Calu3 (cell line): ENCODE data around the gene HTD2. TPM values are rescaled to one million over a fixed set of nuclear protein-coding genes. Genes with fewer than 3 reads are reported as not detected.
"Not testable (repeated sequence)": the region's sequence is repeated elsewhere in the genome, so short reads cannot be mapped to it uniquely, and the experiment has no call there.

Source experiments
- BruUV-seq: library from RNA; stranded (reverse); fragments of 400-500 nt; replicated peaks from 2 replicates; lab custom pipeline; 2021; lab: Mats Ljungman, UMichigan
- CTCF ChIA-PET: fragments of 300-600 bp; sonication (Branson Sonifier 250); formaldehyde crosslinking; loops from one replicate; lab custom pipeline; 2022; ENCODE audit warnings: antibody characterized with exemption; lab: Charles Lee
- DNase-seq: peaks from one replicate; pipeline ENCODE4 v3.0.0; 2022
- H3K27ac Mint-ChIP-seq: one replicate; pipeline ENCODE4 v1.8.0; 2022; ENCODE audit warnings: mixed read lengths; ENCODE audit not compliant: unreplicated experiment
- H3K27me3 Mint-ChIP-seq: one replicate; pipeline ENCODE4 v1.8.0; 2022; ENCODE audit warnings: mixed read lengths; ENCODE audit not compliant: unreplicated experiment
- H3K36me3 Mint-ChIP-seq: one replicate; pipeline ENCODE4 v1.8.0; 2022; ENCODE audit warnings: mild to moderate bottlenecking, moderate library complexity, mixed read lengths; ENCODE audit not compliant: insufficient read depth, unreplicated experiment
- H3K4me1 Mint-ChIP-seq: one replicate; pipeline ENCODE4 v1.8.0; 2022; ENCODE audit warnings: mild to moderate bottlenecking, low read depth, mixed read lengths; ENCODE audit not compliant: unreplicated experiment
- H3K4me3 Mint-ChIP-seq: one replicate; pipeline ENCODE4 v1.8.0; 2022; ENCODE audit warnings: mild to moderate bottlenecking, low read depth, moderate library complexity, mixed read lengths; ENCODE audit not compliant: unreplicated experiment
- H3K9me3 Mint-ChIP-seq: one replicate; pipeline ENCODE4 v1.8.0; 2022; ENCODE audit warnings: low read depth, mixed read lengths; ENCODE audit not compliant: unreplicated experiment
- intact Hi-C: fragments of 100-400 bp; cut with micrococcal nuclease; formaldehyde crosslinking; loops from one replicate; pipeline ENCODE4 v1.10.0; 2022; ENCODE audit not compliant: unreplicated experiment
- total RNA-seq: library from RNA; stranded (reverse); gene quantifications from 2 replicates; pipeline ENCODE4 v1.2.3, GENCODE V29; 2022
- TF ChIP-seq, protein P1 (sequence below): fragments of 200-600 bp; IDR thresholded peaks from one replicate; pipeline ENCODE4 v1.8.0; 2022; ENCODE audit warnings: antibody characterized with exemption; ENCODE audit not compliant: unreplicated experiment

HTD2 gene
- total RNA-seq, 1 experiment from 2014 or later = 8.5 TPM

GRCh38 chr3:58261954-58262666 lies 44.2 kb upstream of the HTD2 start:
- no TSS peak for BruUV-seq
- no peak overlapping the region for H3K27ac Mint-ChIP-seq
- TF ChIP-seq, protein P1, sequence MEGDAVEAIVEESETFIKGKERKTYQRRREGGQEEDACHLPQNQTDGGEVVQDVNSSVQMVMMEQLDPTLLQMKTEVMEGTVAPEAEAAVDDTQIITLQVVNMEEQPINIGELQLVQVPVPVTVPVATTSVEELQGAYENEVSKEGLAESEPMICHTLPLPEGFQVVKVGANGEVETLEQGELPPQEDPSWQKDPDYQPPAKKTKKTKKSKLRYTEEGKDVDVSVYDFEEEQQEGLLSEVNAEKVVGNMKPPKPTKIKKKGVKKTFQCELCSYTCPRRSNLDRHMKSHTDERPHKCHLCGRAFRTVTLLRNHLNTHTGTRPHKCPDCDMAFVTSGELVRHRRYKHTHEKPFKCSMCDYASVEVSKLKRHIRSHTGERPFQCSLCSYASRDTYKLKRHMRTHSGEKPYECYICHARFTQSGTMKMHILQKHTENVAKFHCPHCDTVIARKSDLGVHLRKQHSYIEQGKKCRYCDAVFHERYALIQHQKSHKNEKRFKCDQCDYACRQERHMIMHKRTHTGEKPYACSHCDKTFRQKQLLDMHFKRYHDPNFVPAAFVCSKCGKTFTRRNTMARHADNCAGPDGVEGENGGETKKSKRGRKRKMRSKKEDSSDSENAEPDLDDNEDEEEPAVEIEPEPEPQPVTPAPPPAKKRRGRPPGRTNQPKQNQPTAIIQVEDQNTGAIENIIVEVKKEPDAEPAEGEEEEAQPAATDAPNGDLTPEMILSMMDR = no peak
- DNase-seq = no peak
- H3K27me3 Mint-ChIP-seq = no peaks in the 10 kb centered on the region
- H3K4me3 Mint-ChIP-seq = no peak overlapping the region
- H3K36me3 Mint-ChIP-seq = no peaks in the 10 kb centered on the region
- CTCF ChIA-PET = no interaction called here
- H3K4me1 Mint-ChIP-seq = no peaks in the 10 kb centered on the region
- intact Hi-C loops = no loop called here
- H3K9me3 Mint-ChIP-seq = no peaks in the 10 kb centered on the region

GRCh38 chr3:58266577-58266976 lies 39.7 kb upstream of the HTD2 start:
- Mint-ChIP-seq H3K27me3 (no peaks in the 10 kb centered on the region), H3K4me1 (no peaks in the 10 kb centered on the region), H3K4me3 (no peak overlapping the region), H3K27ac (no peak overlapping the region), H3K9me3 (no peaks in the 10 kb centered on the region), H3K36me3 (no peaks in the 10 kb centered on the region)
- DNase-seq = no peak
- TF ChIP-seq, protein P1 = no peak
- intact Hi-C loops = no loop called here
- CTCF ChIA-PET = no interaction called here
- BruUV-seq = no TSS peak

GRCh38 chr3:58267543-58267942 lies 38.8 kb upstream of the HTD2 start:
- H3K4me1 Mint-ChIP-seq, DNase-seq, H3K27me3 Mint-ChIP-seq, BruUV-seq, H3K9me3 Mint-ChIP-seq, H3K36me3 Mint-ChIP-seq, H3K27ac Mint-ChIP-seq, CTCF ChIA-PET, intact Hi-C loops, H3K4me3 Mint-ChIP-seq: not testable (repeated sequence)

GRCh38 chr3:58269356-58269755 lies 37.0 kb upstream of the HTD2 start:
- TF ChIP-seq, protein P1 = no peak
- intact Hi-C loops = no loop called here
- Mint-ChIP-seq H3K36me3 (no peaks in the 10 kb centered on the region), H3K9me3 (no peaks in the 10 kb centered on the region), H3K27ac (no peak overlapping the region), H3K27me3 (no peaks in the 10 kb centered on the region), H3K4me1 (peaks cover 7% of the 10 kb centered on the region), H3K4me3 (no peak overlapping the region)
- CTCF ChIA-PET = no interaction called here
- no TSS peak for BruUV-seq
- DNase-seq = no peak

- peaks cover 7% of the 10 kb centered on the region for H3K4me1 Mint-ChIP-seq
- no peak for DNase-seq
- intact Hi-C loops = no loop called here
- TF ChIP-seq, protein P1 = no peak
- CTCF ChIA-PET = no interaction called here
- H3K36me3 Mint-ChIP-seq = no peaks in the 10 kb centered on the region
- no peak overlapping the region for H3K27ac Mint-ChIP-seq
- H3K9me3 Mint-ChIP-seq = no peaks in the 10 kb centered on the region
- H3K4me3 Mint-ChIP-seq = no peak overlapping the region
- H3K27me3 Mint-ChIP-seq = no peaks in the 10 kb centered on the region
- no TSS peak for BruUV-seq
Measured at GRCh38 chr3:58270485-58270884, 35.8 kb upstream of the HTD2 start.
